T-helper 1 cell (primary cell): ENCODE measurements around the gene IQGAP2.
A peak's percentile ranks its signal among the peaks of the same experiment; 100 is the strongest.
"Not testable (repeated sequence)": the region's sequence is repeated elsewhere in the genome, so short reads cannot be mapped to it uniquely, and the experiment has no call there.

Experiments
- DNase-seq, 5 donors: peaks; one replicate each; pipeline ENCODE4 v3.0.0-alpha.2; 2012 to 2020

The IQGAP2 gene

DNA sequence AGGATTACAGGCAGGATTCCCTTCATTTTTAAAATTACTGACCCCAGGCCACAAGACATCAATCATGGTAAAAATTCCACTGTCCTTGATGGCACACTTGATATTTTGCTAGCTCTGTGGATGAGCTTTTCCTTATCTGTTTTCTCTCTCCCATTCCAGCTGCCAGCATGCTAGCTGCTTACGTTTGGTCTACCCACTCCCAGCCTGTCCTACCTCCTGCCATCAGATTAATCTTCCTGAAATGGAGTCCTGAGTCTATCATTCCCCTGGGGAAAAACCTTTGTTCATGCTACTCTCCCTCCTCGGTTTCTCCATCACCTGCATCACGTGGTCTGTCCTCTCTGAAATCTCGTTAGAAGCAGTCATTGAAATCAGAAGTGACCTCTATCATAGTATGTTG, 111.2 kb downstream of the IQGAP2 start:
- DNase-seq, result no peak

DNA sequence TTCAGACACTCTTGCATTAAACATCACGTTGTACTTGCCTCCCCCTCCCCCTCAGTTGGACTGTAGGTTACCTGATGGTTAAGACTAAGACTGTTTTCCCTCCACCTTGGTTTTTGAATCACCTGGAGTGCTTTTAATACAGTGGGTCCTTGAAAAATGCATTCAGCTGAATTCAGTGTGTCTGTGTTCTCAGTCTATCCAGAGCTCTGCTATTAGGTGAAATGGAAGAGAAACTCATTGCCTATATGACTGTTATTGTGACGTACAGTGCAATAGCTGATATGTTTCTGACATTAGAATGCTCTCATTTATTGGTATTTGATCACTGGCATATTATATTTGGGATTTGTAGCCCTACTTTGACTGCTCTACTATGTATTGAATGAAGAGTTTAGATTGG, 111.6 kb downstream of the IQGAP2 start:
- no peak for DNase-seq

DNA sequence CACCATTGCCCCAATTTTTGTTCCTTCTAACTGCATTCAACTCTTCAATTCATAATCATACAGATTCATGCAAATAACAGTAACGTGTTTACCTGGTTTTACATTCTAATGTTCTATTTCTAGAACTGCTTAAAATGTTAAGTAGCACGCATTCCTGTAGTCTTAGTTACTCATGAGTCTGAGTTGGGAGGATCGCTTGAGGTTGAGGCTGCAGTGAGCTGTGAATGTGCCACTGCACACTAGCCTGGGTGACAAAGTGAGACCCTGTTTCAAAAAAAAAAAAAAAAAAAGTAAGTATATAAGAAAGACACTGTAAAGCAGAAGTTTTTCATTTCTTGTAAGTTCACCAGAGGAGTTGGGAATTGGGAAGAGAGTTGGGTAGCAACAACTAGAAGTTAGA, 114.2 kb downstream of the IQGAP2 start:
- DNase-seq, result no peak

DNA sequence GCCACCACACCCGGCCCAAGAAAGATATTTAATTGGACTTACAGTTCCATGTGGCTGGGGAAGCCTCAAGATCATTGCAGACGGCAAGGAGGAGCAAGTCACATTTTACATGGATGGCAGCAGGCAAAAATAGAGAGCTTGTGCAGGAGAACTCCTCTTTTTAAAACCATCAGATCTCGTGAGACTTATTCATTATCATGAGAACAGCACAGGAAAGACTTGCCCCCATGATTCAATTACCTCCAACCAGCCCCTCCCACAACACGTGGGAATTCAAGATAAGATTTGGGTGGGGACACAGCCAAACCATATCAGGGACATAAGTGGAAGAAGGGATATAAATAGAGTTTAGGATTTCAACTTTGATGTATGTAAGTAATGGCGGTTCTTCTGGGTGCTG, 115.2 kb downstream of the IQGAP2 start:
- not testable (repeated sequence) for DNase-seq

DNA sequence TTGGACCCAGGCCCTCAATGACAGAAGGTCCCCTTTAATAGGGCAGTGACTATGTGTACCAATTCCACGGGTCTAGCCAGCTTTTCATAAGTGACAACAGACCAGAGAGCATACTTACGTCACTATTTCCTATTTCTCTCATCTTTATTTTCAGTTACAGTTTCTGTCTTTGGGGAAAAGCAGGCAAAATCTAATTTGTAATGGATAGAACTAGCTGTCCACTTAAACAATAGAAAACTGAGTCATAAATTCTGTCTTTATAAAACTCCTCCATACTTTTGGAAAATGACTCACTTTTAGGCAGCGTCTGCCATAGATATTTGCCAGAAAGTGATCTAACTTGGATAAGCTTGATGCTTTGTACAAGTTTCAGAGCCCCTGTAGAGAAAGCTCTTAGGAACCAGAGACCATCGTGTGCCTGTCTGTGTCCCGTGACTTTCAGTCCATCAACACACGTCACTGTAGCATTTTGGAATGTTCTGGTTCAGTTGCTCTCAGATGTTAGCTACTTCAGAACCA, 118.2 kb downstream of the IQGAP2 start:
- peak in 1 of 5 donors; percentile 53 for DNase-seq

DNA sequence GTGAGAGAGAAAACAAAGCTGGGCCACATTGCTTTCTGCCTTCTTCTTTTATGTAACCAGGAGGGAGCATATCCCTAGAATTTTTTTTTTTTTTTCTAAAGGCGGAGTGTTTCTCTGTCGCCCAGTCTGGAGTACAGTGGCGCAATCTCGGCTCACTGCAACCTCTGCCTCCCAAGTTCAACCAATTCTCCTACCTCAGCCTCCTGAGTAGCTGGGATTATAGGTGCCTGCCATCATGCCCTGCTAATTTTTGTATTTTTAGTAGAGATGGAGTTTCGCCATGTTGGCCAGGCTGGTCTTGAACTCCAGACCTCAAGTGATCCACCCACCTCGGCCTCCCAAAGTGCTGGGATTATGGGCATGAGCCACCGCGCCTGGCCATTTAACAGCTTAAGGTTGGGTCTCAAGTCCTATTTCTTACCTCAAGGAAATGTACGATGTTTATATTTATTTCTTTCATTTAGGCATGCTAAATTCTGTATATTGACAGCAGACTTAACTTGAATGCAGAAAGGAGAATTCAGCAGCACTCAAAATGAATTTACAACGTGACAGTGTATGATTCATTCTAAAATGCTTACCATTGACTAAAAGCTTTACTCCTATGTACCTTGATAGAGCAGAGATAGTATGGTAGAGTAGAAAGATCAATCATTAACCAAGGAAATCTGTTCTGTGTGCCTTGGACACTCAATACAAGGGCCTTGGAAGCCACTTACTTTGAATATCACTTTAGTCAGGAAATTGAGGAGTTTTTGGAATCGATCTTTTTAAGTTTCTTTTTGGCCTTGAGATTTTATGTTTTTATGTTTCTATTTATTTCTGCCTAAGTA, 119.2 kb downstream of the IQGAP2 start:
- no peak for DNase-seq

DNA sequence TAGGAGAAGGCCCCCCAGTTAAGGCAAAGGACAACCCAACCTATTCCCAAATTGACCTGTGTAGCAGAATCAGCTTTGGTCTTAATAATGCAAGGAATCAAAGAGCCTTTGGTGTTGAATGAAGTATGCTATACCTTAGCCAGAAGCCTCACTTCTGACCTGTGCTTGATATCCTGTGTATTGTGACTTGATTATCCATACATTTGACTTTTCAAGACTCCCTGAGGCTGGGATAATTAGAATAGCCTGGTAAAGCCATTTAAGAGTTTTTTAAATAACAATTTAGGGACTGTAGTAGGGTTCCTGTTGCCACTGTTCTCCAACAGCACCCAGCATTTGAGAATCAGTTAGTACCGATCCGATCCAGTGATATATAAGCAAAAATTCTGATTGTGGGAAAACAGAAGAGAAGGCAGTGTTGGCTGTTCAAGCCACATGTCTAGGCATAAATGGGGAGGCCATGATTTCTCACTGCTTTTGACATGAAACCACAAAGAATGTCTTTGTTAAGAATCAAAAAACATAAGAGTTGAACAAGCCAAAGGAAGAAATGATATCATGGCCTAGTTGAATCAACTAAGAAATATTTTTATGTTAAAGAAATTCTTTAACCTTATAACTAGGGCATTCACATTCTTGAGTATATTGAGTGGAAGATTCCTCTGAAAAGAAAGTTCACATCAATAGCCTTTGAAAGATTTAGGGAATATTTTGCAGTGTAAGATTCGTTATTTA, 121.2 kb downstream of the IQGAP2 start:
- no peak for DNase-seq

DNA sequence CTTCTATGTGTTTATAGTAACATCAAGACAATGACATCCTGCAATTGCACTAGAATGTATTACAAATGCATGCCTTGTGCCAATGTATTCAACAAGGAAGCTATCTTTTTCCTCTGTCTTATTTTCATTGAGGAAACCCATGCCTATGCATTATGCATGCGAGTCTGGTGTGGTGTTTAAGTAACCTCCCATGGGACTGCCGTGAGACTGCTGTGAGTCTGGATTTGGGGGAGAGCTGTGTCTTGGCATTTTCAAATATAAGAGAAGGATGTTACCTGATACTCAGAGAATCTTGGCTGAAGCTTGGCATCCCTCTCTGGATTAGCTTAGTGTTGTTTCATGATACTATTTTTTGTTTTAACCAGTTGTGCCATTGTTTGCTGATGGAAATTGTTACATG, 121.8 kb downstream of the IQGAP2 start:
- no peak for DNase-seq

DNA sequence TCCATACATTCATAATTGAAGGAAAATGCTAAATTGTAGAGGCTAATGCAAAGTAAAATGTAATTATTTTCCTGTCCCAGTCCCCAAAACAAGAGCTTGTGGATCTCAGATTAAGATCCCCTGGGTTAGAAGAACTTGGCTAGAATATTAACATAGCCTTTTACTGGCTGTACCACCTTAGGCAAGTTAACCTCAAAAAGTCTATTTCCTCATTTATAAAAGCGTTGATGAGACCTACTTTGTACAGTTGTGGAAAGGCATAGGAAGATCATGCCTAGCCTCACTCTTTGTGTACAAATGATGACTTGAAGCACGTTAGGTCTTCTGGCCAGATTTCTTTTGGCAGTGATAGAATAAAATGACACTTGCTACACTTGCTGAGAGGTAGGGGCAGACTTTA, 122.9 kb downstream of the IQGAP2 start:
- no peak for DNase-seq

DNA sequence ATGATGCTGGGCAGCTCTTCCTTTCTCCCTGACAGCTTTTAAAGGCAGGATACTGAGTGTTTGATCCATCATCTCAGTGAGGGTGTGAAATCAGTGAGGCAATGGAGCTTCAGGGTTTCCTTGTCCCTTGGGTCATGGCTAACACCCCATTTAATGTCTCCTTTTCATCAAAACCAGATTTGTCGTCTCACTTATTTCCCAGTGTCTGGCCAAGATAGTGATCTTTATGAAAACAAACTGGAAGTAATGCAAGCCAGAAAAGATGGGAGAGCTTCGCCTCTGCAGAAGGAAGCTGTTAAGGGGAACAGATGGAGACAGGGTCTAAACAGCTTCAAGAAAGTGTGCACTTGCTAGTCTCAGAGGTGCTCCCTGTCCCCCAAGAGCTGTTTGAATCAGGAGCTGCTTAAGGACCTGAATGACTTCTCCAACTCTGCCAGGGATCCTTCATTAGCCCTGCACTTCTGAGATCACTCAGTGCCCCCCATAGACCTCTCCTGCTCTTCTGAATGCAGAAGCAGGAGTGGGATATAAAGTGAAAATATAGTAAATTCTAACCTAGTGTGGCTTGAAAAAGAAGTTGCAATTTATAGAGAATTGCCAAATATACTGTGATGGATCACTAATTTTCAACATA, 124.0 kb downstream of the IQGAP2 start:
- DNase-seq, result no peak

DNA sequence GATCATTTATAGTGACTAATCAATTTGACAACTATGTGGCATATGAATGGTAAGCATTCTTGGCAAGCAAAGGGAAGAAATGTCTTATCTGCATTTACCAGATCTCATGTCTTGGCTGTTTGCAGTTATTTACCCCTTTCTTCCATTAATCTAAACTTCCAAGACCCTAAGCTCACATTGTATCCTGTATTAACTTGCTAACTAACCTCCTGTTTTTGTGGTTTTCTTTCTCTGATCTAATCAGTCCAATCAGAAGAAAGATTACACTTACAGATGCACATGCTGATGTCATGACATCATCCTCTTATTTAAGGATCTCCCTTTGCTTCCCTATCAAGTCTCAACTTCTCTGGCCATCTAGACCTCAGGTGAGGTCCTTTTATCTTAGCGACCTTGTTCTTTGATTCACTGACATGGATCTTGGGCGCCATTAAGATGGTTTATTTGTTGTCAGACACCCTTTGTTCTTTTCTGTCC, 124.6 kb downstream of the IQGAP2 start:
- DNase-seq, result no peak

DNA sequence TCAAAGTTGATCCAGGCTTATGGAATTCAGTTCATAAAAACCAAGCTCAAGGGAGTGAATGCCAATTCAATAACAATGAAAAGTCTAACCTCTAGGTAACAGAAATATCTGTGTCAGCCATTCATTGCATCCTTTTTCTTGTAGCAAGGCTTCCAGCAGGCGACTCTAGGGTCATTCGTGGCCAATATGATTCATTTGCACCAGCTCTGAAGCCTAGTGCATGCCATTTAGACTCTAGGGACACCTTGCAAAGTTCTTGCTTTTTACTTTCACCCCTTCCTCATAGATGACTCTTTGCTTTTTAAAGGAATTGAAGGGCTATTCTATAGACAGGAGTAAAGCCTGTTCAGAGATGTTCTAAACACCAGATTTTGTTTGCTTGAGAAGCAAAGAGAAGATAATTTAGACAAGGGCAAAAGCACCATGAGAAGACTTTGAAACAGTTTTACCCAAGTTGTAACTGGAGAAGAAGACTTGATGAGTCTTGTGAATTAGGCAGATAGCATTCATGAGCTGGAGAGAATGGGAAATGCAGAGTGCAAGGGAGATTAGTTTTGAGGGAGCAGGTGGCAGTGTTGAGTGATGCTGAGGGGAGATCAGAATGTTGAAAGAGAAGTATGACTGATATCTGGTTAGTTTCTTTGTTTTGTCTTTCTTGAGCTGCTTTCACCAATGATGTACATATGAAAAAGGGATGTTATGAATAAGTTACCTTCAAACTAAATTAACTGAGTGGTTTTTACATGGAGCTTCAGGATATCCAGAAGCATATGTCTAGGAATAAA, 125.7 kb downstream of the IQGAP2 start:
- no peak for DNase-seq

DNA sequence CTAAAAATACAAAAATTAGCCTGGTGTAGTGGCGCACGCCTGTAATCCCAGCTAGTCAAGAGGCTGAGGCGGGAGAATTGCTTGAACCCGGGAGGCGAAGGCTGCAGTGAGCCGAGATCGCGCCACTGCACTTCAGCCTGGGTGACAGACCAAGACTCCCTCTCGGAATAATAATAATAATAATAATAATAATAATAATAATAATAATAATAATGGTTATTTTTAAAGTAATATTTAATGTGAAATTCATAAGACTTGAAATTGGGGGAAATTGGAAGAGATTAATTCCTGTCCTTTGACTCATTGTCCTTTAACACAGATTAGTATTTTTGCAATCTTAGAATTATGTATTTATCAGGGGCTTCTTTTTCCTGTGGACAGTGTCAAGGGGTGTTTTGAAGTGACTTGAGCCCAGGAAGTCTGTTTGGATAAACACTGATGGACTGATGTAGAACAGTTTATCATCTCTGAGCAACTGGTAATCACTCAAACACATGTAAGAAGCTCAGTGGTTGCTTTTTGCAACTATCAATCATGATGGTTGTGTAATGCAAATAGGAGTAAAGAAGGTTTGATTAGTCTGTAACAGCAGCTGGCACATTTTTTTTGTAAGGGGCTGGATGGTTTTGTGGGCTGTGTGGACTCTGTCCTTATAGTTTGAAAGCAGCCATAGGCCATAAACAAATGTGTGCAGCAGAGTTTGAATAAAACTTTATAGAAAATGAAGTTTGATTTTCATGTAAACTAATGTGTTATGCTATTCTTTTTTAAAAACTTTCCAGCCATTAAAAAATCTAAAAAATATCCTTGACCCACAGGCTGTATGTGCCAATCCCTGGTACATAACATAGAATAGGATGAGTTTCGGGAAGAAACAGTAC, 126.6 kb downstream of the IQGAP2 start:
- no peak for DNase-seq

DNA sequence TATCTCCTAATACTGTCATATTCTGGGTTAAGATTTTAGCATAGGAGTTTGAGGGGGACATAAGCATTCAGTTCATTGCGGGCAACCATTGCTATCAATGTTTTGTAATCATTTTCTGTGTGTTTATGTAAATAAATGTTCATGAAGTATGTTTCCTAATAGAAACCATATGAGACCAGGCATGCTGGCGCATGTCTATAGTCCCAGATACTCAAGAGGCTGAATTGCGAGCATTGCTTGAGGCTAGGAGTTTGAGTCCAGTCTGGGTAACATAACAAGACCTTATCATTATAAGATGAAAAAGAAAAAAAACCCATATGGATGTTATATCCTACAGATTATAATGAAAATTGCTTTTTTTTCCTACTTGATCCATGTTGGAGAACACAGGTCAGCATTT, 129.0 kb downstream of the IQGAP2 start:
- no peak for DNase-seq

DNA sequence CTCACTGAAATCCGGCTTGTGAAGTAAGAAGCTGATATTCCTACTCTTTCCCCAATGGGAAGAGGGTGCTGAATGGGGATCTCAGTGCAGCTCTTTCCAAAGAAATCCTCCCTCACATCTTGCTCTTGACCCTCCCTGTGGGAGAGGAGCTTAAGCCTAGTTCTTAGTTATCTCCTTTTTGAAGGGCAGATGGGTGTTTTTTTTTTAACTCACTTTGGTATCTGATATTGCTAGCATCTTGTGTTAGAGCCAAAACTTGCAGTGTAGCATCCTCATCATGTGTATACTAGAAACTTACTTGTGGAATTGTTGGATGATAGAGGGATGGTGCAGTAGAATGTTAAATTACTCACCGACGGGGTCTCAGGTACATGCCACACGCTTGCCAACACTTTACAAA, 129.9 kb downstream of the IQGAP2 start:
- DNase-seq, result no peak

DNA sequence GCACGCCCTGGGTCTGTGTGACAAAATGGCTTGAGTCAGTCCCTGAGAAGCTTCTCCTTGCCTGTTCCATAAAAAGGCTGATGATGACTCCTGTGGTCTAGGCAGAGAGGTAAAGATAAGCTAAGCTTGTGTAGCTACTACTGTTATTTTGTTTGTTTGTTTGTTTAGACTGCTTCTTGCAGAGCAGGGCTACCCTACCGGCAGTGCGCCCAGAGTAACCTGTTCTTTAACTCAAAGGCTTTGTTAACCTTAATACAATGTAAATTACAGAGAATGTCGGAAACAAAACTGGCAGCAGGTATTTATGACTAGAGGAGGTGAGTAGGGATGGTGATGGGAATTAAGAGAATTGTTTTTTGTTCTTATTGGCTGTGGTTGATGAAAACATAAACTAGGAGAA, 132.5 kb downstream of the IQGAP2 start:
- DNase-seq, result no peak

DNA sequence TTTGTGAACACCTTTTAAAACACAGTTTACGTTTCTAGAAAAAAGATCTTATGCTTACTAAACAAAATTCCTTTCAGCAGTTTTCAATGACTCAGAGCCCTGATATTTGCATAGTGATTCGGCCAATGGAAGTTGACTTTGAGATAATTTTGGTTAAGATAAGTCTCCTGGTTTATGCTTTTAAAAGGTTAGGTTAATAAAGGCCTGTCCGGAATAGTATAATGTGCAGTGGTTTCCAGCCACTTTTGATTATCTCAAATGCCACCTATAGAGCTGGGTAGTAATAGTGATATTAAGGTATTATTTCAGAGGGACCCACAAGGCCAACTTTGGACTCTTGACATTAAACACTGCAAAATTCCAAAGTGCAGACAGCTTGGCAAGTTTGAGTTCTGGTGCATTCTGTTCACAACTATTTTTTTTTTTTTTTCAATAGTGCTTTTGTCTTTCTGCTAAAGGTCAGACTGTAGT, 134.0 kb downstream of the IQGAP2 start:
- DNase-seq, result no peak

DNA sequence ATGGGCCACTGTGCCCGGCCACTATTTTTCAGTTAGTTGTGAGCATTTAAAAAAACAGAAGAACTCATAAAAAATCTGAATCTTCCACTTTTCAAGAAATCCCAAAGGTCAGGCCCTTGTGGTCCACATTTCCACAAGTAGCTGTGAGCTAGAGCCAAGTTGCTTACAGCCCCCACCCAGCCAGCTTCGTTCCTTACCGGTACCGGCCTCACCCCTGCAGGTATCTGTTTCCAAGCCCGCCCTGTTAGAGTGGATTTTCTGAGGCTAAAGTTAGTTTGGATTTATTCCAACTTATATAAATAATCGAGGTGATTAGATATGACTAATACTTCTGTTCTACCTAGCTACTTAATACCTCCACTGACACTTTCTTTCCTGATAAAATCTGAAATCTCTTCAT, 139.2 kb downstream of the IQGAP2 start:
- no peak for DNase-seq

DNA sequence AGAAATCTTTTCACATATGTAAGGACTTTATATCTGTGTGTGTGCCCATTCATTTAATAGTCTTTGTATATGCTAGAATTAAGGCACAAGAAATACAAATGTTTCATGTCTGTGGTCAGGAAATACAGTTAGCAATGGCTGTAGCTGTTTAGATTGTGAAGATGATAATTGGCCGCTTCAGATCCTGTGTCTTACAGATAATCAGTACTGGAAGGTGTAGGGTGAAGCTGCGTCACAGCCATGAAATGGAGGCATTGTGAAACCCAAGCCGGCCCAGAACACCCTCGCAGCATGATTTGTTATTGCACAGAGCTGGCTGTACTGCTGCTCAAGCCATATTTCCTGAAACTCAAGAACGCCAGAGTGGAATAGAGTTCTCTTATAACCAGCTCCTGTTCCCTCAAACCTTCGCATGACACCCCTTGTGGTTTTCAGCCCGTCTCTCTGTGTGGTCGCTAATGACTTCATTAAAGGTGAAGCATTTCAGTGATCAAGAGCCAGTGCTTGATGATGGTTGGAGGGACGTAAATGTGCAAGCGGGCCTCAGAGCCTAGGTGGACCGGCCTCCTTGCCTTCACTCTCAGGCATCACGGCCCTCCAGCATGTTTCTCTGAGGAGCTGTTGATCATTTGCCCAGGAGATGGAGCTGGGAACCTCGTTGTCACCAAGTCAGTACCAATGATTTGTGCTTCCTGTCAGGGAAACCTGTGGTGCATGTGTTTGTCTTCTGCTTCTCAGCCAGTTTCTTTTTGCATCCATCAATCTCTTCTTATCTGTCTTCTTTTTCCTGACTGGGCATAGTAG, 140.0 kb downstream of the IQGAP2 start:
- DNase-seq, result peak; percentile 24 to 87 (median 49)

DNA sequence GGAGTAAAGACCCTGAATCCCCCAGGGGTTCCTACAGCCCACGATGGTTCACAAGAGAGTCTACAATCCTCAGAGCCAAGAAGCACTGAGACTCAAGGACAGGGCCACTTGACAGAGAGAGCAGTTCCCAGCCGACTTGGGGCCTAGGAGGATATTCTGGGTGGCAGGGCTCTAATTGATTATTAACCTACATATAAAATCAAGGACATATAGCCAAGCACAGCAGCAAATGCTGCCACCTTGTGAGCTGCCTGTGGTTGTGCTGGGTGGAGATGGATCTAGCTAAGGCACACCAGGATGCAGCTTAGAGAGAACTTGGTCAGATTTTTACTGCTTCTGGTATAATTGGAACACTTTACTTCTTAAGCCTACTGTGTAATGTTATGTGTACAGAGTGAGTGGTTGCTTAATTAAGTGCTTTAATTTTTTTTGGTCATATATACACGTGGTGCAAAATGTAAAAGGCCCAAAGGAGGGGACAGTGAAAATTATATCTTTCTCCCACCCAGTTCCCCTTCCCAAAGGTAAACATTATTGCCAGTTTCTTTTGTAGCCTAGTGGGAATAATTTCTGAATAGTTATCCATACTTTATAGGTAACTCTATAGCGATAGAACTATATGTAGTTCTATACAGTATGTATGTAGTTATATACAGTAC, 141.3 kb downstream of the IQGAP2 start:
- DNase-seq, result peak in 4 of 5 donors; percentile 40 to 82 (median 44)
